ENCODE data around the gene YPEL4.

YPEL4 gene

GRCh38 chr11:57605028-57605420 lies 44.7 kb downstream of the YPEL4 start:
- no peak for TF ChIP-seq USF1 (IDR thresholded peaks at IDR 0.05)
- no peak for TF ChIP-seq TEAD4 (IDR thresholded peaks at IDR 0.05)
- TF ChIP-seq TAF1 (IDR thresholded peaks at IDR 0.05; ENCODE audit: low read depth): no peak
- no peak for TF ChIP-seq CEBPB (IDR thresholded peaks at IDR 0.05)
- no peak for TF ChIP-seq YY1 (IDR thresholded peaks at IDR 0.05; ENCODE audit: low read depth)
- TF ChIP-seq RAD21 (IDR thresholded peaks at IDR 0.05; ENCODE audit: low read depth): no peak
- no peak for TF ChIP-seq EGR1 (IDR thresholded peaks at IDR 0.05)

GRCh38 chr11:57604296-57605027 lies 45.2 kb downstream of the YPEL4 start:
- TF ChIP-seq CREB1 (IDR thresholded peaks at IDR 0.05; ENCODE audit: low read depth): no peak
- TF ChIP-seq EGR1 (IDR thresholded peaks at IDR 0.05): no peak
- TF ChIP-seq CEBPB (IDR thresholded peaks at IDR 0.05): no peak

DNA sequence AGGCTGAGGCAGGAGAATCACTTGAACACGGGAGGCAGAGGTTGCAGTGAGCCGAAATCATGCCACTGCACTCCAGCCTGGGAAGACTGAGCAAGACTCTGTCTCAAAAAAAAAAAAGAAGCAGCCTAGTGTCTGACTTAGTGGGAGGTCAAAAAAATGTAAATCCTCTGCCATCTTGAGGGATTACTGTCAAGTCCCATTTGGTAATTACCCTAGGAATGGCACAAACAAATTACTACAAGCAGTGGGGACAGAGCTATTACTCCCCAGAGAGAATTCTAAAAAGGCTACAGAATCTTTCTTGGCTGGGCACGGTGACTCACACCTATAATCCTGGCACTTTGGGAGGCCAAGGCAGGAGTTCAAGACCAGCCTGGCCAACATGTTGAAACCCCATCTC lies 48.4 kb downstream of the YPEL4 start:
- TF ChIP-seq NFIC (IDR thresholded peaks at IDR 0.05) (no peak), RAD21 (IDR thresholded peaks at IDR 0.05; ENCODE audit: low read depth) (no peak), TCF12 (IDR thresholded peaks at IDR 0.05; ENCODE audit: low read depth) (no peak), EP300 (IDR thresholded peaks at IDR 0.05; ENCODE audit: borderline replicate concordance) (no peak), FOXM1 (IDR thresholded peaks at IDR 0.05; ENCODE audit: borderline replicate concordance, low read depth) (no peak), TAF1 (IDR thresholded peaks at IDR 0.05; ENCODE audit: low read depth) (no peak), ZBTB7A (IDR thresholded peaks at IDR 0.05; ENCODE audit: low read depth) (no peak), YY1 (IDR thresholded peaks at IDR 0.05; ENCODE audit: low read depth) (no peak), USF1 (IDR thresholded peaks at IDR 0.05) (no peak), EGR1 (IDR thresholded peaks at IDR 0.05) (no peak), TEAD4 (IDR thresholded peaks at IDR 0.05) (no peak), CEBPB (IDR thresholded peaks at IDR 0.05) (no peak), CREB1 (IDR thresholded peaks at IDR 0.05; ENCODE audit: low read depth) (no peak)
- TF ChIP-seq, protein P1, sequence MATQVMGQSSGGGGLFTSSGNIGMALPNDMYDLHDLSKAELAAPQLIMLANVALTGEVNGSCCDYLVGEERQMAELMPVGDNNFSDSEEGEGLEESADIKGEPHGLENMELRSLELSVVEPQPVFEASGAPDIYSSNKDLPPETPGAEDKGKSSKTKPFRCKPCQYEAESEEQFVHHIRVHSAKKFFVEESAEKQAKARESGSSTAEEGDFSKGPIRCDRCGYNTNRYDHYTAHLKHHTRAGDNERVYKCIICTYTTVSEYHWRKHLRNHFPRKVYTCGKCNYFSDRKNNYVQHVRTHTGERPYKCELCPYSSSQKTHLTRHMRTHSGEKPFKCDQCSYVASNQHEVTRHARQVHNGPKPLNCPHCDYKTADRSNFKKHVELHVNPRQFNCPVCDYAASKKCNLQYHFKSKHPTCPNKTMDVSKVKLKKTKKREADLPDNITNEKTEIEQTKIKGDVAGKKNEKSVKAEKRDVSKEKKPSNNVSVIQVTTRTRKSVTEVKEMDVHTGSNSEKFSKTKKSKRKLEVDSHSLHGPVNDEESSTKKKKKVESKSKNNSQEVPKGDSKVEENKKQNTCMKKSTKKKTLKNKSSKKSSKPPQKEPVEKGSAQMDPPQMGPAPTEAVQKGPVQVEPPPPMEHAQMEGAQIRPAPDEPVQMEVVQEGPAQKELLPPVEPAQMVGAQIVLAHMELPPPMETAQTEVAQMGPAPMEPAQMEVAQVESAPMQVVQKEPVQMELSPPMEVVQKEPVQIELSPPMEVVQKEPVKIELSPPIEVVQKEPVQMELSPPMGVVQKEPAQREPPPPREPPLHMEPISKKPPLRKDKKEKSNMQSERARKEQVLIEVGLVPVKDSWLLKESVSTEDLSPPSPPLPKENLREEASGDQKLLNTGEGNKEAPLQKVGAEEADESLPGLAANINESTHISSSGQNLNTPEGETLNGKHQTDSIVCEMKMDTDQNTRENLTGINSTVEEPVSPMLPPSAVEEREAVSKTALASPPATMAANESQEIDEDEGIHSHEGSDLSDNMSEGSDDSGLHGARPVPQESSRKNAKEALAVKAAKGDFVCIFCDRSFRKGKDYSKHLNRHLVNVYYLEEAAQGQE (IDR thresholded peaks at IDR 0.05; ENCODE audit: low read depth): no peak
- TF ChIP-seq, protein P2, sequence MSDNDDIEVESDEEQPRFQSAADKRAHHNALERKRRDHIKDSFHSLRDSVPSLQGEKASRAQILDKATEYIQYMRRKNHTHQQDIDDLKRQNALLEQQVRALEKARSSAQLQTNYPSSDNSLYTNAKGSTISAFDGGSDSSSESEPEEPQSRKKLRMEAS (IDR thresholded peaks at IDR 0.05): no peak

DNA sequence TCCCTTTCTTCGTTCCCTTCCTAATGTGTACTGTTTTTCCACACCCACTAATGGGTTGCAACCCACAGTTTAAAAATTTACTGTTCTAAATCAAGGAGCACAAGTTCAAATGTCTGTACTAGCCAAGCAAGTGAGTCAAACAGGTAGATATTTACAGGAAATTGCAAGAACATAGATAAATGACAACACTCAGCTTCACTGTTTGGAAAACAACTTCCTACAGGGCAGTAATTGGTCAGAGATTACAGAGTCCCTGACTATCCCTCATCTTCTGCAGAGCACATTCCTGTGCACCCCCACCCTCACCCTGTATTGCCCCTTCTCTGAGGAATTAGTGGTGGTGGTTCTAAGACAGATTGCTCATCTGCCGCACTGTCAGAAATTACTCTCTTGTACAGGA lies 50.3 kb downstream of the YPEL4 start:
- TF ChIP-seq TAF1 (IDR thresholded peaks at IDR 0.05; ENCODE audit: low read depth) (no peak), EP300 (IDR thresholded peaks at IDR 0.05; ENCODE audit: borderline replicate concordance) (no peak), RAD21 (IDR thresholded peaks at IDR 0.05; ENCODE audit: low read depth) (no peak), FOXM1 (IDR thresholded peaks at IDR 0.05; ENCODE audit: borderline replicate concordance, low read depth) (no peak), ZBTB7A (IDR thresholded peaks at IDR 0.05; ENCODE audit: low read depth) (no peak), NFIC (IDR thresholded peaks at IDR 0.05) (no peak), CREB1 (IDR thresholded peaks at IDR 0.05; ENCODE audit: low read depth) (no peak), TEAD4 (IDR thresholded peaks at IDR 0.05) (no peak)
- TF ChIP-seq, protein P2 (IDR thresholded peaks at IDR 0.05): no peak

- TF ChIP-seq, protein P2 (IDR thresholded peaks at IDR 0.05): no peak
- TF ChIP-seq TCF12 (IDR thresholded peaks at IDR 0.05; ENCODE audit: low read depth) (no peak), YY1 (IDR thresholded peaks at IDR 0.05; ENCODE audit: low read depth) (no peak), ZBTB7A (IDR thresholded peaks at IDR 0.05; ENCODE audit: low read depth) (no peak), USF1 (IDR thresholded peaks at IDR 0.05) (no peak), TAF1 (IDR thresholded peaks at IDR 0.05; ENCODE audit: low read depth) (no peak), CREB1 (IDR thresholded peaks at IDR 0.05; ENCODE audit: low read depth) (no peak), EP300 (IDR thresholded peaks at IDR 0.05; ENCODE audit: borderline replicate concordance) (no peak), NFIC (IDR thresholded peaks at IDR 0.05) (no peak), EGR1 (IDR thresholded peaks at IDR 0.05) (no peak), RAD21 (IDR thresholded peaks at IDR 0.05; ENCODE audit: low read depth) (no peak), TEAD4 (IDR thresholded peaks at IDR 0.05) (no peak)
These were observed 50.9 kb downstream of the YPEL4 start for GRCh38 chr11:57598831-57599155.

- TF ChIP-seq ZBTB7A (IDR thresholded peaks at IDR 0.05; ENCODE audit: low read depth) (no peak), NFIC (IDR thresholded peaks at IDR 0.05) (no peak), TEAD4 (IDR thresholded peaks at IDR 0.05) (no peak)
These were observed 51.5 kb downstream of the YPEL4 start for GRCh38 chr11:57597916-57598830.
